Limb (tissue), 2 donors: ENCODE measurements around the gene HSD11B1L.
"Not testable (repeated sequence)": the region's sequence is repeated elsewhere in the genome, so short reads cannot be mapped to it uniquely, and the experiment has no call there.

ENCODE experiments used
- DNase-seq, 2 donors: peaks; one replicate each; pipeline ENCODE4 v3.0.0-alpha.2; 2016; ENCODE audit errors: extremely low spot score in 2 of 2

Gene HSD11B1L

GRCh38 chr19:5727453-5728050, 46.7 kb downstream of the HSD11B1L start:
- no peak for DNase-seq

GRCh38 chr19:5733172-5733571, 52.3 kb downstream of the HSD11B1L start:
- DNase-seq: not testable (repeated sequence)
